K562 (cell line): ENCODE measurements around the gene GIPC3. TPM values are rescaled to one million over a fixed set of nuclear protein-coding genes. Genes with fewer than 3 reads are reported as not detected.

Experiments used
- ATAC-seq: fragments of 200-7000 bp; cut with Tn5 transposase; 3 replicates; pipeline ENCODE4 v1.9.1; 2020; ENCODE audit warnings: moderate library complexity
- BruUV-seq: library from RNA; stranded (reverse); fragments of 400-500 nt; replicated peaks from 2 replicates; lab custom pipeline; 2021; lab: Mats Ljungman, UMichigan
- CTCF ChIA-PET: fragments of 300-600 bp; formaldehyde crosslinking; extraction: SDS; loops from one replicate; lab custom pipeline; 2021; ENCODE audit warnings: low intra/inter-chr PET ratio; lab: Yijun Ruan, JAX
- POLR2A ChIA-PET: fragments of 300-600, 350-650 bp; sonication (Branson Sonifier 250); formaldehyde crosslinking; extraction: SDS; loops from one replicate; lab custom pipeline; 2021; ENCODE audit warnings: antibody characterized with exemption, inconsistent platforms; lab: Yijun Ruan, JAX
- DNase-seq, 4 experiments: peaks; one replicate each; pipeline versions ENCODE4 v3.0.0 to v3.0.0-alpha.2; 2011 to 2018; ENCODE audit warnings: low spot score in 3 of 4, mixed read lengths in 3 of 4; ENCODE audit errors: extremely low read depth in 1 of 4
- FAIRE-seq: peaks from 2 replicates; lab custom pipeline; 2011; peaks lifted over from hg19 to GRCh38; lab: Jason Lieb, UNC
- H2AFZ ChIP-seq: 2 replicates; pipeline ENCODE4 v1.6.0; 2011; ENCODE audit warnings: low read depth, low read length, control low read depth, inconsistent platforms
- H3K27ac ChIP-seq: fragments of 200-600 bp; 3 replicates; pipeline ENCODE4 v1.8.0; 2011; ENCODE audit warnings: low read depth, mild to moderate bottlenecking, control low read depth, inconsistent platforms, low read length, moderate library complexity, mixed read lengths; ENCODE audit errors: extremely low read depth
- H3K27me3 ChIP-seq, 2 experiments: fragments of 300-600 bp in 1 of 2; 2 replicates in 1 of 2; 3 replicates in 1 of 2; pipeline versions ENCODE4 v1.6.0 to v1.8.0; 2011; ENCODE audit warnings: inconsistent platforms in 2 of 2, low read length in 2 of 2, mild to moderate bottlenecking in 1 of 2, mixed read lengths in 1 of 2, moderate library complexity in 1 of 2; ENCODE audit not compliant: control insufficient read depth in 2 of 2, insufficient read depth in 2 of 2
- H3K36me3 ChIP-seq: fragments of 300-600 bp; 3 replicates; pipeline ENCODE4 v1.8.0; 2011; ENCODE audit warnings: mild to moderate bottlenecking, low read length, inconsistent platforms; ENCODE audit not compliant: control insufficient read depth, insufficient read depth
- H3K4me1 ChIP-seq, 2 experiments: fragments of 200-600 bp in 1 of 2; replicated peaks in 1 of 2; 2 replicates in 1 of 2; 3 replicates in 1 of 2; pipeline versions ENCODE4 v1.5.1 to v1.8.0; 2011; ENCODE audit warnings: inconsistent platforms in 2 of 2, low read length in 2 of 2, mild to moderate bottlenecking in 1 of 2, mixed read lengths in 1 of 2, moderate library complexity in 1 of 2; ENCODE audit not compliant: control insufficient read depth in 2 of 2, insufficient read depth in 2 of 2
- H3K4me2 ChIP-seq: 2 replicates; pipeline ENCODE4 v1.6.1; 2011; ENCODE audit warnings: low read length, control low read depth, inconsistent platforms, mixed read lengths; ENCODE audit not compliant: insufficient read depth
- H3K4me3 ChIP-seq: fragments of 200-600 bp; sonication (generic), shearing (Covaris generic); 2 replicates; pipeline ENCODE4 v1.5.1; 2016; ENCODE audit warnings: control low read depth, inconsistent platforms
- H3K79me2 ChIP-seq: fragments of 200-600 bp; 3 replicates; pipeline ENCODE4 v1.8.0; 2011; ENCODE audit warnings: low read length, inconsistent platforms; ENCODE audit not compliant: control insufficient read depth, insufficient read depth
- H3K9ac ChIP-seq, 2 experiments: 2 replicates each; pipeline versions ENCODE4 v1.6.0 to v1.6.1; 2011; ENCODE audit warnings: low read depth in 2 of 2, low read length in 2 of 2, control low read depth in 1 of 2, inconsistent platforms in 1 of 2, mild to moderate bottlenecking in 1 of 2, mixed read lengths in 1 of 2; ENCODE audit not compliant: insufficient read depth in 1 of 2
- H3K9me1 ChIP-seq: one replicate; pipeline ENCODE4 v1.6.0; 2011; ENCODE audit warnings: inconsistent platforms, mild to moderate bottlenecking, low read length, moderate library complexity; ENCODE audit not compliant: control insufficient read depth, insufficient read depth
- H3K9me3 ChIP-seq: replicated peaks from 2 replicates; pipeline ENCODE4 v1.5.1; 2011; ENCODE audit warnings: low read depth, low read length, inconsistent platforms; ENCODE audit not compliant: control insufficient read depth, insufficient read depth
- H4K20me1 ChIP-seq: replicated peaks from 2 replicates; pipeline ENCODE4 v1.6.1; 2011; ENCODE audit warnings: low read length, inconsistent platforms, mixed read lengths; ENCODE audit not compliant: control insufficient read depth, insufficient read depth
- COPS2 ChIP-seq: fragments of 450-650 bp; conservative IDR thresholded peaks from 2 replicates; pipeline ENCODE4 v1.6.1; 2016; ENCODE audit warnings: mild to moderate bottlenecking, moderate library complexity
- KAT7 ChIP-seq: sonication (generic); formaldehyde crosslinking; IDR thresholded peaks from 2 replicates; pipeline ENCODE4 v1.8.0; 2022; ENCODE audit warnings: missing genetic modification reagents, mild to moderate bottlenecking, borderline replicate concordance
- KDM5B ChIP-seq: fragments of 200-600 bp; sonication (generic); IDR thresholded peaks from 2 replicates; pipeline ENCODE4 v1.6.1; 2012; ENCODE audit warnings: low read depth, mild to moderate bottlenecking, moderate library complexity, low read length, control low read depth, inconsistent platforms; ENCODE audit not compliant: insufficient replicate concordance
- MCM5 ChIP-seq: fragments of 450-650 bp; IDR thresholded peaks from 2 replicates; pipeline ENCODE4 v1.6.1; 2016; ENCODE audit warnings: low read depth
- OTX1 ChIP-seq: fragments of 450-650 bp; formaldehyde crosslinking; IDR thresholded peaks from 2 replicates; pipeline ENCODE4 v1.4.0; 2022; ENCODE audit warnings: mild to moderate bottlenecking
- RBM14 ChIP-seq: fragments of 200-400 bp; formaldehyde crosslinking; IDR thresholded peaks from 2 replicates; pipeline ENCODE4 v1.6.1; 2018; ENCODE audit warnings: low read depth, mild to moderate bottlenecking, low read length, moderate library complexity, borderline replicate concordance; ENCODE audit not compliant: insufficient read depth
- TSC22D4 ChIP-seq: fragments of 450-650 bp; IDR thresholded peaks from 2 replicates; pipeline ENCODE4 v1.6.1; 2016; ENCODE audit warnings: missing genetic modification characterization, missing biosample characterization, control low read depth
- ZKSCAN1 ChIP-seq: fragments of 150-350 bp; IDR thresholded peaks from 2 replicates; pipeline ENCODE4 v1.6.1; 2016; ENCODE audit warnings: low read depth, low read length
- ZNF253 ChIP-seq: fragments of 250-450 bp; sonication (Bioruptor Pico); conservative IDR thresholded peaks from 2 replicates; pipeline ENCODE4 v1.6.1; 2021; ENCODE audit warnings: mild to moderate bottlenecking
- ZNF354B ChIP-seq: fragments of 250-450 bp; sonication (Bioruptor Pico); IDR thresholded peaks from 2 replicates; pipeline ENCODE4 v1.4.0; 2020
- ZNF583 ChIP-seq: fragments of 250-450 bp; sonication (Bioruptor Pico); IDR thresholded peaks from 2 replicates; pipeline ENCODE4 v1.4.0; 2020
- WGBS: fragments of 100-300 bp; shearing (Covaris generic); methylation state at CpG from one replicate; pipeline ENCODE4 v1.1.6; 2016; ENCODE audit warnings: low coverage, mixed read lengths; ENCODE audit not compliant: insufficient coverage; ENCODE audit errors: missing lambda C conversion rate; 5-methylcytosine and 5-hydroxymethylcytosine counted together
- in situ Hi-C: fragments of 300-500 bp; cut with MboI; formaldehyde crosslinking; loops from 4 replicates; pipeline ENCODE4 v1.15.0; 2018; ENCODE audit warnings: inconsistent platforms, mixed read lengths
- intact Hi-C: fragments of 100-400 bp; cut with micrococcal nuclease; formaldehyde crosslinking; loops from 2 replicates; pipeline ENCODE4 v1.14.2; 2022
- polyA plus RNA-seq, 8 experiments: library from polyadenylated mRNA; depleted of rRNA in 4 of 8; stranded (reverse) in 5 of 8; unstranded in 3 of 8; fragments of >200 nt; fragmentation: Nextera tagmentation in 2 of 8; fragmentation: Illumina TruSeq in 1 of 8; extraction: Ambion mirVana in 2 of 8; extraction: Trizol in 1 of 8; gene quantifications; 2 replicates each; pipeline versions ENCODE4 v1.2.1 to v1.2.3, GENCODE V29; 2011 to 2014; ENCODE audit warnings: inconsistent platforms in 1 of 8, missing spikeins in 1 of 8
- total RNA-seq, 7 experiments: library from RNA; depleted of rRNA in 6 of 7; stranded (reverse); fragments of >200 nt in 6 of 7; fragmentation: Illumina TruSeq in 2 of 7; extraction: Trizol in 2 of 7; gene quantifications; 2 replicates each; pipeline versions ENCODE4 v1.2.1 to v1.2.3, GENCODE V29; 2011 to 2021; ENCODE audit warnings: low replicate concordance in 1 of 7
- TF ChIP-seq, protein P1 (sequence below): sonication (generic); formaldehyde crosslinking; IDR thresholded peaks from 2 replicates; pipeline ENCODE4 v1.8.0; 2022; ENCODE audit warnings: mild to moderate bottlenecking, low read depth, missing genetic modification reagents
- TF ChIP-seq, protein P2 (sequence below): fragments of 200-800 bp; sonication (Bioruptor generic); IDR thresholded peaks from 2 replicates; pipeline ENCODE4 v1.6.1; 2016; ENCODE audit warnings: missing genetic modification characterization, missing compliant biosample characterization

The GIPC3 gene
- total and polyA plus RNA-seq, 9 of the 15 experiments (the other 6 are each of a cell fraction or from before 2014, with no cell fraction given): 0.03 to 3.6 (median 1.5) TPM; not detected in 1

DNA sequence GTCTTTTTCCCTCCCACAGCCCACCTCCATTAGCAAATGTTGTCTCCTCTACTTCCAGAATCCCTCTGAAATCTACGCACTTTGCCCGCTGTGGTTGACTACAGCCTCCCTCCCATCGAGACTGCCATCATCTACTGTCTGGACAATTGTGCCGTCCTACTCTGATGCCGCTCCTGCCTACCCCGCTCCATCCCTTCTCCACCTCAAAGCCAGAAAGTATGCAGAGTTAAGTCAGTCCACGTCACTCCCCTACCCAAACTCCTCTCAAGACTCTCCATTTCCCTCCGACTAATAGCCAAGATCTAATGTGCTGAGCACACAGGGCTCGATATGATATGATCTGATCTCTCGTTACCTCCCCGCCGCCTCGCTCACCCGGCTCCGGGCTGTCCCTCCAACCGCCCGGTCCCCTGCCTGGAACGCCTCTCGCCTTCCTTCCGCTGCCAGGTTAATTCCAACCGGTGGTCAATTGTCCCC lies 40.8 kb downstream of the GIPC3 start (continued):
- TF ChIP-seq MCM5: no peak

DNA sequence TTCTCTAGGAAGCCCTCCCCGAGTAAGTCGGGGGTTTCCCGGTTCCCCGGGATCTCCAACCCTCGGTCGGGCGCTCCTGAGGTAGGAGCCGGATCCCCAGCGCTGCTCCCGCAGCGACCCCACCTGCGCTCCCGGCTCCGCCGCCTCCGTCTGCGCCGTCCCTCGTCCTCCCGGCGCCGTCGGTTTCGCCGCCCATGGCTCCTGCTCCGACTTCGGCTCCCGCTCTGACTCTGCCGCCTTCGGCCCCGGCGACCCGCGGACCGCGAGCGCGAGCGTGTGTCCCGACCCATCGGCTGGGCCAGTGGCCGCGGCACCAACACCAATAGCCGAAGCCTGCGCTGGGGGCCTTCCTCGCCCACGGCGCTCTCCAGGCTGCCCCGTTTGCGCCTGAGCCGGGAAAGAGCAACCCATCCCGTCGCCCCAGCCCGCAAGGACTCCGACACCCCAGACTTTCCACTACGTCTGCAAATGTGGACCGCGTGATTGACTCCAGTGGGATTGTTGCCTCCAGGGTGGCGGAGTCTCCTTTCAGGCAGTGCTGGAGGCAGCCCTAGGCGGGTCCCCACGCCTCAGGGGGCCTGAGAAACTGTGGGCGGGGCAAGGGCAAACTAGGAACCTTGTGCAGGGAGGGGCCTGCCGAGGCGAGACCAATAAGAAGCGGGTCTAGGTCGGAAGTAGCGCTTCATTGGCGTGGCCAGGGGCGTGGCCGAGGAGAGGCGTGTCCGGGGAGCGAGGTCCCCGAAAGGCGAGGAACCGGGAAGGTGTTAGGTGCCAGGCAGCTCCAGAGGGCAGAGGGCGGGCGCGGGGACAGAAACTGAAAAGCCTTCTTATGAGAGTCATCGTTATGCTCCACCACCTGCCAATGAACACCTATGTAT lies 41.4 kb downstream of the GIPC3 start, which contains the start of gene CACTIN:
CACTIN (minus strand) TSS at position 318 of the 878 bp plus-strand sequence; CDS start at position 290, 28 bp downstream.
- Histone ChIP-seq H3K36me3 (peaks cover 29% of the 10 kb centered on the region; the same call in 1 of the 3 replicates), H3K27me3 (no peaks in the 10 kb centered on the region), H3K79me2 (peaks cover 28% of the 10 kb centered on the region), H3K4me2 (peak within 1 kb of the TSS; percentile 93), H3K4me3 (peak within 1 kb of the TSS; percentile 91), H3K9me1 (no peaks in the 10 kb centered on the region), H4K20me1 (peaks cover 11% of the 10 kb centered on the region; the same call in 1 of the 2 replicates), H3K27ac (peak within 1 kb of the TSS; percentile 96), H3K9me3 (no peaks in the 10 kb centered on the region), H3K9ac (peak within 1 kb of the TSS; percentile 89 to 96), H3K4me1 (peaks cover 0 to 40% of the 10 kb centered on the region in 2 experiments; a peak in 3 of 5 replicates), H2AFZ (peak within 1 kb of the TSS; percentile 88)
- under 1% methylated on average over 77 of the region's 80 CpGs for WGBS
- in situ Hi-C loops (no loop called here), intact Hi-C loops (no loop called here)
- BruUV-seq: no TSS peak
- CTCF ChIA-PET: no interaction called here
- FAIRE-seq (peak; percentile 98), ATAC-seq (peak; percentile 99), DNase-seq (peak; percentile 99 to 100 (median 100))
- POLR2A ChIA-PET: interaction anchor here (0.6 to 1.1 kb wide), 6 partner anchors 11 to 70 kb away, joined by 3 to 5 read pairs (median 3); no protein-coding TSS in a partner anchor
- TF ChIP-seq, protein P1, sequence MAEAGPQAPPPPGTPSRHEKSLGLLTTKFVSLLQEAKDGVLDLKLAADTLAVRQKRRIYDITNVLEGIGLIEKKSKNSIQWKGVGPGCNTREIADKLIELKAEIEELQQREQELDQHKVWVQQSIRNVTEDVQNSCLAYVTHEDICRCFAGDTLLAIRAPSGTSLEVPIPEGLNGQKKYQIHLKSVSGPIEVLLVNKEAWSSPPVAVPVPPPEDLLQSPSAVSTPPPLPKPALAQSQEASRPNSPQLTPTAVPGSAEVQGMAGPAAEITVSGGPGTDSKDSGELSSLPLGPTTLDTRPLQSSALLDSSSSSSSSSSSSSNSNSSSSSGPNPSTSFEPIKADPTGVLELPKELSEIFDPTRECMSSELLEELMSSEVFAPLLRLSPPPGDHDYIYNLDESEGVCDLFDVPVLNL (CRISPR knock-in tag): peak; percentile 81; the same call in 1 of the 2 replicates
- TF ChIP-seq ZNF253 (CRISPR knock-in tag) (no peak), ZNF583 (CRISPR knock-in tag) (no peak), TSC22D4 (tag) (no peak), ZNF354B (CRISPR knock-in tag) (no peak), OTX1 (CRISPR knock-in tag) (no peak), COPS2 (no peak), RBM14 (no peak), KAT7 (CRISPR knock-in tag) (0 out of 2 replicates have a peak, but pooled peaks have one; percentile 78), ZKSCAN1 (no peak), KDM5B (peak; percentile 79)
- TF ChIP-seq, protein P2, sequence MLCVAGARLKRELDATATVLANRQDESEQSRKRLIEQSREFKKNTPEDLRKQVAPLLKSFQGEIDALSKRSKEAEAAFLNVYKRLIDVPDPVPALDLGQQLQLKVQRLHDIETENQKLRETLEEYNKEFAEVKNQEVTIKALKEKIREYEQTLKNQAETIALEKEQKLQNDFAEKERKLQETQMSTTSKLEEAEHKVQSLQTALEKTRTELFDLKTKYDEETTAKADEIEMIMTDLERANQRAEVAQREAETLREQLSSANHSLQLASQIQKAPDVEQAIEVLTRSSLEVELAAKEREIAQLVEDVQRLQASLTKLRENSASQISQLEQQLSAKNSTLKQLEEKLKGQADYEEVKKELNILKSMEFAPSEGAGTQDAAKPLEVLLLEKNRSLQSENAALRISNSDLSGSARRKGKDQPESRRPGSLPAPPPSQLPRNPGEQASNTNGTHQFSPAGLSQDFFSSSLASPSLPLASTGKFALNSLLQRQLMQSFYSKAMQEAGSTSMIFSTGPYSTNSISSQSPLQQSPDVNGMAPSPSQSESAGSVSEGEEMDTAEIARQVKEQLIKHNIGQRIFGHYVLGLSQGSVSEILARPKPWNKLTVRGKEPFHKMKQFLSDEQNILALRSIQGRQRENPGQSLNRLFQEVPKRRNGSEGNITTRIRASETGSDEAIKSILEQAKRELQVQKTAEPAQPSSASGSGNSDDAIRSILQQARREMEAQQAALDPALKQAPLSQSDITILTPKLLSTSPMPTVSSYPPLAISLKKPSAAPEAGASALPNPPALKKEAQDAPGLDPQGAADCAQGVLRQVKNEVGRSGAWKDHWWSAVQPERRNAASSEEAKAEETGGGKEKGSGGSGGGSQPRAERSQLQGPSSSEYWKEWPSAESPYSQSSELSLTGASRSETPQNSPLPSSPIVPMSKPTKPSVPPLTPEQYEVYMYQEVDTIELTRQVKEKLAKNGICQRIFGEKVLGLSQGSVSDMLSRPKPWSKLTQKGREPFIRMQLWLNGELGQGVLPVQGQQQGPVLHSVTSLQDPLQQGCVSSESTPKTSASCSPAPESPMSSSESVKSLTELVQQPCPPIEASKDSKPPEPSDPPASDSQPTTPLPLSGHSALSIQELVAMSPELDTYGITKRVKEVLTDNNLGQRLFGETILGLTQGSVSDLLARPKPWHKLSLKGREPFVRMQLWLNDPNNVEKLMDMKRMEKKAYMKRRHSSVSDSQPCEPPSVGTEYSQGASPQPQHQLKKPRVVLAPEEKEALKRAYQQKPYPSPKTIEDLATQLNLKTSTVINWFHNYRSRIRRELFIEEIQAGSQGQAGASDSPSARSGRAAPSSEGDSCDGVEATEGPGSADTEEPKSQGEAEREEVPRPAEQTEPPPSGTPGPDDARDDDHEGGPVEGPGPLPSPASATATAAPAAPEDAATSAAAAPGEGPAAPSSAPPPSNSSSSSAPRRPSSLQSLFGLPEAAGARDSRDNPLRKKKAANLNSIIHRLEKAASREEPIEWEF (CRISPR knock-in tag): no peak
